HG02840 (cell line): ENCODE results near the gene ZFP62.

Experiments used
- ATAC-seq: cut with Tn5 transposase; IDR thresholded peaks from one replicate; pipeline ENCODE4 v1.9.1; 2021; ENCODE audit warnings: mild to moderate bottlenecking, moderate library complexity, moderate number of reproducible peaks; ENCODE audit not compliant: unreplicated experiment, low FRiP score

ZFP62 gene

GRCh38 chr5:180813420-180813819, 47.7 kb downstream of the ZFP62 start:
- ATAC-seq = no peak

DNA sequence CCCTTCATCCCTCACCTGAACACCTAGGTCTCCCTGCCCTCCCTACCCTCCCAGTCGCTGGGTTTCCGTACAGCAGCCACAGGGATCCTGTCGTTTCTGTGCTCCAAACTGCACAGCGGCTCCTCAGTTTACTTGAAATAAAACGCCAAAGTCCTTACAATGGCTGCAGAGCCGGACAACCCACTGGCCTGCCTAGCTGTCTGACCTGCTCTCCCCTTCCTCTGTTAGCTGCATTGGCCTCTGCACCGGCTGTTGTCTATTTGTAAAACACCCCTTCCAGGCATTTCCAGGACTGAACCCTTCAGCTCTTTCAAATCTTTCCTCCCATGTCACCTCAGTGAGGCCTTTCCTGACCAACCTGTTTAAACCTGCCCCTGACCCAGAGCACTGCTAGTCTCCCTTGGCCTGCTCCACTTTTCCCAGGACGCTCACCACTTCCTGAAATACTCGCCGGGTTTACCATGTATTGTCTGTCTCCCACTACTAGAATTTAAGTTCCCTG, 49.4 kb downstream of the ZFP62 start:
- no peak for ATAC-seq

DNA sequence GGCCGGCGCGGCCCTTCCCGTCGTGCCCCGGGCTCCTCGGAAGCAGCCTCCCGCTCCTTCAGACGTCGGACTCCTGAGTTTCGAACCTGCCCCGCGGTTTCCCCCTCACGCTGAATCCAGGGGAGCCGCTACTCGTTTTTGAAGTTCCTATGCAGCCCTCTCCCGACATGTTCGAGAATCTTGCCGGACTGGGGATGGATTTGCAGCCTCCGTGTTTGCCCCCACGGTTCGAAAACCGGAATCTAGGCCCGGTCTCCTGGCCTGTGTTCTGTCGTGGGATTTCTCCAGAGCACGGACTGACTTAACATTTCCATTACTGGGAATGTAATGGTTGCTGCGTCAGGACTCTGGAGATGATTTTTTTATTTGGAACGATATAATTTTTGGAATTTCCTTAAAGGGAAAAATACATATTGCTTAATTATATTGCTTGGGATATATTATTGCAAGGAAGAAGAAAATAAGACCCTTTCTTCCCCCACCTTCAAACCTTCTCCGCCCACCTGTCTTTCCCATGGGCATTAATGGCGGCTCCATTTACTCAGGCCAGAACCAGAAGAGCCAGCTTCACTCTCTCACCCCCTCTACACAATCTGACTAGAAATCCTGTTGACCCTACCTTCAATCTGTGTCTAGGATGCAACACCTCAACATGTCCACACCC, 50.0 kb downstream of the ZFP62 start:
- no peak for ATAC-seq

DNA sequence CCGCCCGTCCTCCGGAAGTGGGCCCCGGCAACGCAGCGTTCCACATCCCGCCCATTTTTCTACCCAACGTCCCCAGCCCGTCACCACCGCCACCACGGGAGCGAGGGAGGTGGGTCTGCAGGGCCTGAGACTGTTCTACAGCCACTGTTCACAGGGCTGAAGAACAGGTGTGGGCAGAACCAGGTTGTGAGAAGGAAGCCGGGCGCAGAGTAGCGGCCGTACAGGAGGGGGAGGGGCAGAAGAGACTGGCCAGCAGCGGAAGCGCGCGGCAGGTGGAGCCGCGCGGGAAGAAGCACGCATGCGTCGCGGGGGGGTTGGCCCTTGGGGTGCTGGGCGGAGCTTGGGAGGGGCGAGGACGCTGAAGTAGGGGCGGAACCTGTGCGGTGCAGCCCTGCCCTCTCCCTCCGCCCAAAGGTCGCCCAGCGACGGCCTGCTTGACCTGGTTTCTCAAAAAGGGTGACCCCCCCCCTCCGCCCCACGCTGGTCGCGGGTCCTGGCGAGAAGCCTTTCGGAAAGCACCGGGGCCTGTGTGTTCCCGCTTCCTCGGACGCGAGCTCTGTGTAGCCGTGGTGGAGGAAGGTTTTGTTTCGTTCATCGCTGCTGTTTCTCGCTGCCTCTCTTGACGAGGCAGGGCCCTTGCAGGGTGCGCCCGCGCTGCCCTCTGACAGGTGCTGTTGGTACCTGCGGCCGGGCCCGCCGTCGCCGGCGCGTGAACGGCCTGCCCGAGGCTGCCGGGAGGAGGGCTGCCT, 50.7 kb downstream of the ZFP62 start:
- peak; percentile 75 for ATAC-seq

GRCh38 chr5:180809403-180810209, 51.5 kb downstream of the ZFP62 start:
- ATAC-seq = peak; percentile 50

DNA sequence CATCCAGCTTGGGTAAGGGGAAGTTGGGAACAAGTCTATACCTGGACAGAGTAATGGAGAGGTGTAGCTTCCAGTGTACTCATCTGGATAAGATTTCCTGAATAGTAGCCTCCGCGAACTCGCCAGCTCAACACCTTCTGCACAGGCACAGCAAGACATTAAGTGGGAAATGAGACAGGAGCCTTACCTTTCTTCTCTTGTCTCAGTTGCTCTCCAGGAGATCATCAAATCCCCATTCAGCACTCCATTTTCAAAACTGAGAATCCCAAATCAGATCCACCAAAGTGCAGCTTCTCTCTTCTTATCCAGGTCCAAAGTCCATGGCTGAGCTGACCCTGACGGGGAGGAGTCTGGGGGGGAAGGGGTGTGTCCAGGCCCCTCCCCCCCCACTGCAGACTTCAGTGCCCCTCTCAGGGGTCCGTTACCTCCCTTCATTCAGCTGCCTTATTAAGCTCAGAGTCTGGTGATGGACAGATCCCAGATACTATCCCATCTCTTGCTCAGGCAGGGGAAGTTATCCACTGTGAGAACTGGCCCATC, 52.5 kb downstream of the ZFP62 start:
- no peak for ATAC-seq

DNA sequence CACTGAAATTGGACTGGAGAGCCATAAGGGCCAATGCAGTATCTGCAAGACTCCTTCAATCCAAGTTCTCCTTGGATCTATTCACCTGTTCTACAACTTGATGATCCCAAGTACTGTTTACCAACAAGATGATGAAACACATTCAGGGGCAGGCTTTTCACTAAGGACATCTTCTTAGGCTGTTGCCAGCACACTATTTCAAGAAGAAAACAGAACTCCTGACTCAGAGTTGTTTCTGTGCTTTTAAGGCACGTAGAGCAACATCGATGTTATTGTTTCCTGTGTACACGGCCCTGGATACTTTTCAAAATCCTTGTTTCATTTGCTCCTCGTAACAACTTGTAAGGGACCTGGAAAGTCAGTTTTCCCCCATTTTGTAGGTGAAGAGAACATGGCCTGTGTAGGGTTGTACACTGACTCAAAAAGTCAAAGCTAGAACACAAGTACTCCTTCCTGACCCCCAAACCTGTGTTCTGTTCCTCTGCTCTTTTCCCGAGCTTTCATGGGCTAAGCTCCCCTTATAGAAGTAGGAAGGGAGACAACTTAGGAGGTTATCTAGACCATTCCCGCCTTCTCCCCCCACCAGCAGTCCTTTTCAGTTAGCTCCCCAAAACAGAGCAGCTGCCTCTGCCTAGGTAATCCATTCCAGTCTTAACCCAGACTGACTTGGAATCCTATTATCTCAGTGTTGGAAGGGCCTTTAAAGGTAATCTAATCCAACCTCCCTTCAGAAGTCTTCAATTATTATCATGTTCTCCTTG, 53.2 kb downstream of the ZFP62 start:
- ATAC-seq = no peak

DNA sequence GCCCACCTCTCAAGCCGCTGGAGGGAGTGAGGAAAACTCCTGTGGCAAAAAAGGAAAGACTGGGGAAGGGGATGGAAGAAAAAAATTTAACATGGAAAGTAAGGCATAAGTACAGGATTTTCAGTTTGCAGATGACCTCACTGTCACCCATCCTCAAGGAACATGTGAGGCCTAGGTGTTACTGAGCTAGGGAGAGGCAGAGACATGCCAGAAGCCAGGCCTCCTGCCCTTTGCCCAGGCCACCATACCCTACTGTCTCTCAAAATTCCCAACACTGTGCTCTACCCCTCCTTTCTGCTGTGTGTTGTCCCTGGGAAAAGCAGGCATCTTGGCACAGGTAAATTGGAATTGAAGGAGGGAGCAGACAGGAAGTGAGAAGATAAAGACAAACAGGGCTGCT, 54.0 kb downstream of the ZFP62 start:
- ATAC-seq = no peak

GRCh38 chr5:180806351-180807011, 54.6 kb downstream of the ZFP62 start:
- ATAC-seq = no peak

DNA sequence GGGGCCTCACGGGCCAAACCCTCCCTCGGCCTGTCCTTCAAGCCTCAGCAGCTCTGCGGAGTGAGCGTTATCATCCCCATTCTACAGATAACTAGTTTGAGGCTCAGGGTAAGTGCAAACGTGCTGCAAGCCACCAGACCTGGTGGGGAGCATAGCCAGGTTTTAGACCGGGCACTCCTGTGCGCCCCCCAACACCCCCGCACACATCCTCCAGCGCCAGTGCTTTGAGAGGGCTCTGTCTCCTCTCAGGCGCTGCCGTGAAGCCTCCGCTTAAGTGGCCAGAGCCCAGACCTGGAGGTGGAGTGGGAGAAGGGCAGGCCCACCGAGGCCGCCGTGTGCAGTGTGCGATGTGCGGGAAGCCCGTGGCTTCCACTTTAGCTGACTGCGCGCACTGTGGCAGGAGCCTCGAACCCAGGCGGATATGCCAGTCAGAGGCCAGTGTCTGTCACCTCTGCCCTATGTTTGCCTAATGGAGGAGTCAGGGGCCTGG, 56.9 kb downstream of the ZFP62 start:
- ATAC-seq = peak; percentile 8

DNA sequence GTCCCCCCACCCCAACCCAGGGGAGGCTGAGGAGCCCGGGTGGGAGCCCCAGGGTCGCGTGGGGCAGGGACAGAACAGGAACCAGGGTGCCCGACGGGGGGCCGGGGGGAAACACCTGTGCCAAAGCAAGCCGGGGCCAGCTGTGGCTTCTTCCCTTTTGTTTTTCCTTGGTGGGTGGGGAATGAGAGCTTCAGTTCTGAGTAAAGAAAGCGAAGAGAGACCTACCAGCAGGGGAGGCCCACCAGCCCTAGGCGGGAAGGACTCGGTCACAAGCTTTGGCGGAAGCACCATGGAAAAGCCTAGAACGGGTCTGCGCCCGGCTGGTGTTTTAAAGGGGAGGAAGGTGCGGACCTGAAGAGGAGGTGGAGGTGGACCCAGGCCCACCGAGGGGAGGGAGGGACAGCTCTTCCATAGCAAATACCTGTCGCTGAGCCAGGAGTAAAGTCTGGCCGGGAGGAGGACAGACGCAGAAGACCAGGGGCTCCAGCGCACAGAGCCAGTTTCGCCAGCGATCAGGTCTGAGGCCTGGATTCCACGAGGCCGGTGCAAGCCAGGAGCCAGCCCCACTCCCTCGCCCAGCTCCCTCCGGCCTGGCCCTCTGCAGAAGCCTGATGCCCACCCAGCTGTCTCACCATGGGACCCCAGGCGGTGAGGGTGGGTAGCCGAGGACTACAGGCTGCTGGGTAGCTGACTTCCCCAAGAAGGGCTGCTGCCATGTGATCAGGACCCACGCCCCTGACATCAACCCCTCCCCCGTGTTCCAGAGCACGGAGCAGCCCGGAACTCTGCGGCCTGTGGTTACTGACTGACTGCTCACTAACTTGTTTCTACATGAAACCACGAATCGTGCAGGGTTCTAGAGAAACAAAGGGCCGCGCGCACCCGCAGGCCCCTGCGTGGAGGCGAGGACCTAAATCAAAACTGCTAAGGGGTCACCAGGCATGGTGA, 57.6 kb downstream of the ZFP62 start:
- peak; percentile 60 for ATAC-seq

DNA sequence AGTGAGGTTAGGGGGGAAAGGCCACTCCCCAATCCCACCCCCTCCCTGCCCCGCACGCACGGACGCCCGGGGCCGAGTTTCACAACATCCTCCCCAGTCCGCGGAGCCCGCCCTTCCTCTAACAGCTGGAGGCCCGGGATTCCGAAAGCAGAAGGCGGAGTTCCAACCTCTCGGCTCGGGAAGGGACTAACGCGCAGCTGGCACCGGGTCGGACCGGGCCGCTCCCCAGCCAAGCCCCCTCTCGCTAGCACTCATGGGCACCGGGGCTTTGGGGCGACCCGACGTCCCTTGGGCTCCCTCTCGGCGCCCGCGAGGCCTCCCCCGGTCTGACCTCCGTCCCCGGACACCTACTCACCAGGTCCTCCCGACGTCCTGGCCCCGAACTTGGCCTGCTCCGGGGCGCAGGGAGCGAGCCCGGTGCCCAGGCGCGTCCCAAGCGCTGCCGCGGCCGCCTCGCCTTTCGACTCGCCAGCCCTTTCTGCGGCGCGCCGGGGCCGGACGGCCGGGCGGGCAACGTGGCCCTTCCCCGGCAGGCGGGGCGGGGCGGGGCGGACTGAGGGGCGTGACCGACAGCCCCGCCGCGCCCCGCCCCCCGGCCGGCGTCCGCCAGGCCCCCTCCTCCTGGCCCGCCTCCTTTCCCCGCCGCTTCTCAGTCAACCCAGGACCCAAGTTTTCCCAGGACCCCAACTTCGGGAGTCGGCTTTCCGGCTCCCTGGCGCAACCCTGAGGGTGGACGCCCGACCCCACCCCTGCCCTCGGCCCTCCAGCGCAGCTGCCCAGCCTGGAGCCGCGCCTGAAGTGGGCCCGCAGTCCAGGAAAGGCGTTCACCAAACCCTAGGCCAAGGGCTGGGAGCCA, 58.5 kb downstream of the ZFP62 start, which contains the start of gene MGAT1:
Gene MGAT1 (minus strand): TSS at position 482 of the 856 bp plus-strand sequence. CDS start 9,835 bp downstream, outside the sequence.
- peak; percentile 28 for ATAC-seq

- no peak for ATAC-seq
These were observed 59.3 kb downstream of the ZFP62 start for GRCh38 chr5:180801596-180802324.

- no peak for ATAC-seq
These were observed 60.9 kb downstream of the ZFP62 start for GRCh38 chr5:180799902-180800801.

- no peak for ATAC-seq
These were observed 61.9 kb downstream of the ZFP62 start for GRCh38 chr5:180799194-180799593.

DNA sequence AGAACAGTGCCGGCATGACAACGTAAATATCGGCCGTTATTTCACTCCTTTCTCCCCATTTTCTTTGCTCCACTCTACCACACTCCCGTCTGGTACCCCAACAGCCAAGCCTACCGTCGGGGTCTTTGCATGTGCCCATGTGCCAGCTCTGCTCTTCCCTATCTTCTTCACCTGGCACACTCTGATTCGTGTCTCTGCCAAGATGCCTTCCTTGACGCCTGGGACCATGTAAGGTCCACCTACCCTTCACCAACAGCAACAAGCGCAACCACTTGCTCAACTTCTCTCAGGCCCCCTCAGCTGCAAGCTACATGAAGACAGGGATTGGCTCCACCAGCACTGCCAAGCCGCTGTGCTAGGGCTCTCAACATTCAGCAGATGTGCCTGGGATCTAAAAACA, 62.9 kb downstream of the ZFP62 start:
- ATAC-seq = no peak
